GM06990 (cell line): ENCODE data around the gene CRTAC1.

Experiments
- DNase-seq: peaks from one replicate; pipeline ENCODE4 v3.0.0-alpha.2; 2011; ENCODE audit not compliant: insufficient read length; ENCODE audit errors: extremely low read depth
- H3K27me3 ChIP-seq: replicated peaks from 2 replicates; pipeline ENCODE4 v1.6.0; 2011; ENCODE audit warnings: low read length; ENCODE audit not compliant: control insufficient read depth, insufficient read depth
- H3K36me3 ChIP-seq: 2 replicates; pipeline ENCODE4 v1.5.1; 2011; ENCODE audit warnings: low read length; ENCODE audit not compliant: control insufficient read depth, insufficient read depth
- H3K4me3 ChIP-seq: replicated peaks from 2 replicates; pipeline ENCODE4 v1.5.1; 2011; ENCODE audit warnings: low read depth, mild to moderate bottlenecking, control low read depth, low read length
- CTCF ChIP-seq: IDR thresholded peaks from 2 replicates; pipeline ENCODE4 v1.5.1; 2011; ENCODE audit warnings: low read length, control low read depth, mild to moderate bottlenecking, inconsistent platforms; ENCODE audit not compliant: insufficient read depth, poor library complexity, severe bottlenecking

CRTAC1 gene

DNA sequence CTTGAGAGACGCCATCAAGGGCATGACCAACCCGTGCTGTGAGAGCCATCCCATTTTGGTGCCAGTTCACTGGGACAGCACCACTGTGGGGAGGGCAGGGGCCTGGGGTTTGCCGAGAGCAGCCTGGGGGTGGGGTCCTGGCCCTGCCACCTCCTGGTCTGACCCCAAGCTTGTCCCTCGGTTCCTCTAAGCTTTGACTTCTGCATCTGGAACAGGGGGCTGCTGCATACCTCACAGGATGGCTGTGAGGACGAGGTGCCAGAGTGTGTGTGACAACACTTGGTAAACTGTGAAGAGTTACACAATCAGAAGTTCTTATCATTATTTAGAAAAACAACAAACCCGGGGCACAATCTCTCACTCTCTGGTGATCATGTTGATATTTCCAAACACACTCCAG lies 89.9 kb downstream of the CRTAC1 start:
- H3K36me3 ChIP-seq: no peaks in the 10 kb centered on the region
- H3K27me3 ChIP-seq: peaks cover 2% of the 10 kb centered on the region; the same call in 1 of the 2 replicates
- no peak for TF ChIP-seq CTCF
- H3K4me3 ChIP-seq: no peak overlapping the region
- DNase-seq: no peak

- peaks cover 2% of the 10 kb centered on the region; the same call in 1 of the 2 replicates for H3K27me3 ChIP-seq
- no peaks in the 10 kb centered on the region for H3K36me3 ChIP-seq
- no peak for DNase-seq
- H3K4me3 ChIP-seq: no peak overlapping the region
- no peak for TF ChIP-seq CTCF
Measured at GRCh38 chr10:97939446-97939990, 90.9 kb downstream of the CRTAC1 start.

DNA sequence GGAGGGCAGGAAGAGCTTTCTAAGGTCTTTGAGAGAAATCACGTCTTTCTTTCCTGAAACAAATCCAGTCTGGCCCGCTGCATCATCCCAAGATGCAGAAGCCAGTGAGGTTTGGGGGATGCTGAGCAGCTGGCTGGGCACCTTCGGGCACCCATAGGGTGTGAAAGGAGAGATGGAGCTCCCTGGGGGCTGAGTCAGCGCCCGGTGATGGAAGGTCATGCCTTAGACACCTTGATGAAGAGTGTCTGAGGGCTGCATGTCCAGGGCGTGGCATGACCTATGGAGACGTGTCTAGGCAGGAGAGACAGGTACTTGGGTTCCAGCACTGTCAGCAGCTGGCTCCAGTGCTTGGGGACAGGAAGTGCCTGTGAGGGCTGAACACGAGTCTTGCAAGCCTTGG lies 92.5 kb downstream of the CRTAC1 start:
- TF ChIP-seq CTCF: no peak
- no peak overlapping the region for H3K4me3 ChIP-seq
- DNase-seq: no peak
- H3K27me3 ChIP-seq: peaks cover 2% of the 10 kb centered on the region; the same call in 1 of the 2 replicates
- H3K36me3 ChIP-seq: no peaks in the 10 kb centered on the region

GRCh38 chr10:97937054-97937453 lies 93.4 kb downstream of the CRTAC1 start:
- no peak for TF ChIP-seq CTCF
- Histone ChIP-seq H3K36me3 (no peaks in the 10 kb centered on the region), H3K27me3 (peaks cover 2% of the 10 kb centered on the region; the same call in 1 of the 2 replicates), H3K4me3 (no peak overlapping the region)
- no peak for DNase-seq

GRCh38 chr10:97936126-97936525 lies 94.3 kb downstream of the CRTAC1 start:
- no peak for TF ChIP-seq CTCF

More at GRCh38 chr10:97936126-97936525, 94.3 kb downstream of the CRTAC1 start:
- no peak overlapping the region for H3K4me3 ChIP-seq
- DNase-seq: no peak
- H3K27me3 ChIP-seq: peaks cover 2% of the 10 kb centered on the region; the same call in 1 of the 2 replicates
- no peaks in the 10 kb centered on the region for H3K36me3 ChIP-seq
